ENCODE measurements around the gene RPS4Y1.
A peak's percentile ranks its signal among the peaks of the same experiment; 100 is the strongest.

RPS4Y1 gene

DNA sequence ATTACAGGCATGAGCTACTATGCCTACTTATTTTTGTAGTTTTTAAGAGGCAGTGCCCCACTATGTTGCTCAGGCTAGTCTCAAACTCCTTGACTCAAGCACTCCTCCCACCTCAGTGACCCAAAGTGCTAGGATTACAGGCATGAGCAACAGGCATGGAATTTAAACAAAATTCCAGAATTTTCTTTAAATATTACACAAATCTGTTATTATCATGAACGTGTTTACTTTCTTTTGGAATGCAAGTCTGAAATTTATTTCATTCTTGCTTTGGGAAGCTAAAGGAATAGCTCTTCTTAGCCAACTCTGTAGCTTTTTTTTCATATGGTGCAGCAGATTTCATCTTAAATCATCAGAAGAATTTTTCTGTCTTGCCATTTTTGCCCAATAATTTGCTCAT is 66.0 kb downstream of the RPS4Y1 start:
- H3K27ac Mint-ChIP-seq = no peak overlapping the region
- ATAC-seq (replicated peaks) = no peak
- H3K36me3 Mint-ChIP-seq = peaks cover 0 to 7% of the 10 kb centered on the region in 2 donors
- H3K4me3 Mint-ChIP-seq = no peak overlapping the region
- peaks cover 0 to under 1% of the 10 kb centered on the region in 2 donors for H3K27me3 Mint-ChIP-seq
- H3K4me1 Mint-ChIP-seq = no peaks in the 10 kb centered on the region
- no peak for DNase-seq
- peaks cover 0 to 2% of the 10 kb centered on the region in 2 donors for H3K9me3 Mint-ChIP-seq

DNA sequence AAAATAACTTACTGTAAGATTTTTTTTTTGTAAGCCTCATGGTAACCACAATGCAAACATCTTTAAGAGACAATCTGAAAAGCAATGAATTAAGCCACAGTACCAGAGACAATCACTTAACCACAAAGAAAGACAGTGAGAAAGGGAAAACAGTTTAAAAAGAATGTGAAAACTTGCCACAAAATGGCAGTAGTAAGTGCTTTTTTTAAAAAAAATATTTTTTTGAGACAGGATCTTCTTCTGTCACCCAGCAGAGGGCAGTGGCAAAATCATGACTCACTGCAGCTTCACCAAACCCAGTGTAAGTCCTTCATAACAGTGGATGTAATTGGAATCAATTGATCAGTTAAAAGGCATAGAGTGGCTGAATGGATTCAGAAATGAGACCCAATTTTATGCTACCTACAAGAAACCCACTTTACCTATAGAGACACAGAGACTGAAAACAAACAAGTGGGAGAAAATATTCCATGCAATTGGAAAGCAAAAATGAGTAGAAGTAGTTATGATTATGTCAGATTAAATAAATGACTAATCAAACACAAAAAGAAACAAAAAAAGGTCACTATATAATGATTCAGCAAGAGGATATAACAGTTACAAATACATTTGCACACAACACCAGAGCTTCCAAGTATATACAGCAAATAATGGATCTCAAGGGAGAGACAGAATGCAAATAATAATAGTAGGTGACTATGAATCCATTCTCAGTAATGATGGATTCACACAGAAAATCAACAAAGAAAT is 71.8 kb downstream of the RPS4Y1 start:
- ATAC-seq (replicated peaks) (peak in 1 of 2 donors; percentile 55), DNase-seq (no peak)
- peaks cover 0 to 7% of the 10 kb centered on the region in 2 donors for H3K36me3 Mint-ChIP-seq
- H3K27ac Mint-ChIP-seq = no peak overlapping the region
- H3K9me3 Mint-ChIP-seq = peaks cover 0 to 3% of the 10 kb centered on the region in 2 donors
- no peak overlapping the region for H3K4me3 Mint-ChIP-seq
- no peaks in the 10 kb centered on the region for H3K27me3 Mint-ChIP-seq
- H3K4me1 Mint-ChIP-seq = peaks cover 0 to 5% of the 10 kb centered on the region in 2 donors

All from stimulated activated naive B cell treated with anti-CD40 and anti-IgM and Interleukin-4, amounts not matched to agents 10 μg/mL and 1 μg/mL and 100 μg/mL, for 72 hours (primary cell).